Measurements from ENCODE around the gene STAMBPL1.

The STAMBPL1 gene

DNA sequence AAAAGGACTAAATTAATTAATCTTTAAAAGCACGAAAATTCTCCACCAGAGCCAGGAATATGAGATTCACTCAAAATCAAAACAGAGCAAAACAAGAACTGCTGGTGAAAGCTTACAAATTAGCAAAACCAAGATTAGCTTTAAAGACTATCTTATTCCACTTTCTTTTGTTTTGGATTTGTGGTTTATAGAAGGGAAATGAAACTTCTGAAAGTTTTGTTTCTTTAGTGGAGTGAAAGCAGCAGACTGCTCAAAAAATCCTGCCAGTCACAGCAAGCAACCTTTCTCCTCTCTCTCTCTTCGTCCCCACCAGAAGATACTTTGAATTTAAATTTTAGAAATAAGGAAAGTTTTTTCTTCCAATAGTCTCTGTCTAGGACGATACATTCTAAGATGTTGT, 64.8 kb downstream of the STAMBPL1 start:
- Mint-ChIP-seq H3K9me3 (no peaks in the 10 kb centered on the region), H3K4me3 (no peak overlapping the region), H3K27me3 (no peaks in the 10 kb centered on the region), H3K27ac (no peak overlapping the region), H3K36me3 (ENCODE audit: insufficient read depth) (peaks cover 9% of the 10 kb centered on the region), H3K4me1 (ENCODE audit: low read depth in 2 of 2) (peaks cover 0 to 1% of the 10 kb centered on the region in 2 donors)
- DNase-seq (no peak), ATAC-seq (replicated peaks) (no peak)

DNA sequence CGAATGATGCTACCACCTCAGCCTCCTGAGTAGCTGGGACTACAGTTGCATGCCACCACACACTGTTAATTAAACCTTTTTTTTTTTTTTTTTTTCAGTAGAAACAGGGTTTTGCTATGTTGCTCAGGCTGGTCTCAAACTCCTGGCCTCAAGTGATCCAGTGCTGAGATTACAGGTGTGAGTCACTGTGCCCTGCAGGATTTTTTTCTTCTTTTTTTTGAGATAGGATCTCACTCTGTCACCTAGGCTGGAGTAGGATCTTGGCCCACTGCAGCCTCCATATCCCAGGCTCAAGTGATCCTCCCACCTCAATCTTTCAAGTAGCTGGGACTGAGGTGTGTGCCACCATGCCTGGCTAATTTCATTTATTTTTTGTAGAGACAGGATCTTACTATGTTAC, 66.2 kb downstream of the STAMBPL1 start:
- H3K4me3 Mint-ChIP-seq: no peak overlapping the region
- DNase-seq (no peak), ATAC-seq (replicated peaks) (no peak)
- H3K9me3 Mint-ChIP-seq: no peaks in the 10 kb centered on the region
- H3K4me1 Mint-ChIP-seq (ENCODE audit: low read depth in 2 of 2): peaks cover 0 to under 1% of the 10 kb centered on the region in 2 donors
- H3K36me3 Mint-ChIP-seq (ENCODE audit: insufficient read depth): peaks cover 9% of the 10 kb centered on the region
- no peak overlapping the region for H3K27ac Mint-ChIP-seq
- no peaks in the 10 kb centered on the region for H3K27me3 Mint-ChIP-seq

DNA sequence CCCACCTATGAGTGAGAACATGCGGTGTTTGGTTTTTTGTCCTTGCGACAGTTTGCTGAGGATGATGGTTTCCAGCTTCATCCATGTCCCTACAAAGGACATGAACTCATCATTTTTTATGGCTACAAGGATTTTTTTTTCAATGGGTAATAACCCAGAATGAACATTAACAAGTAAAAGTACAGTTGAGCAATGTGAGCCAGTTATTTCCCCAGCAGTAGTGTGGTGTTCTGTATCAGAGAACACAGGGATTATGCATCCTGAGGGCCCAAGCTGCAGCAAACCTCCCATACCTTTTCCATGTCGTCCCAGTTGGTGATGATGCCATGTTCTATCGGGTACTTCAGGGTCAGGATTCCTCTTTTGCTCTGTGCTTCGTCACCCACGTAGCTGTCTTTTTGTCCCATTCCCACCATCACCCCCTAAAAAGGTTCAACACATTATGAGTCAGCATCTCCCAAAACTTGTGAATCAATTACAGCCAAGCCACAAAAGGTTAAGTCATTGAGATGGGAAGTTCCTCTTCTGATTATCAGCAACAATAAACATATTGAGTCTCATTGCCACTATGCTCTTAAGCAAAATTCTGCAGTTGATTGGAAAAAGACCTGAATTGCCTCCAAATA, 67.0 kb downstream of the STAMBPL1 start:
- no peaks in the 10 kb centered on the region for H3K27me3 Mint-ChIP-seq
- DNase-seq (no peak), ATAC-seq (replicated peaks) (no peak)
- H3K9me3 Mint-ChIP-seq: no peaks in the 10 kb centered on the region
- no peak overlapping the region for H3K4me3 Mint-ChIP-seq
- no peaks in the 10 kb centered on the region for H3K4me1 Mint-ChIP-seq (ENCODE audit: low read depth in 2 of 2)
- no peak overlapping the region for H3K27ac Mint-ChIP-seq
- H3K36me3 Mint-ChIP-seq (ENCODE audit: insufficient read depth): peaks cover 7% of the 10 kb centered on the region

- no peak overlapping the region for H3K4me3 Mint-ChIP-seq
- H3K9me3 Mint-ChIP-seq: no peaks in the 10 kb centered on the region
- no peak overlapping the region for H3K27ac Mint-ChIP-seq
- DNase-seq: no peak
- ATAC-seq (replicated peaks): no peak
- peaks cover 0 to 8% of the 10 kb centered on the region in 2 donors for H3K4me1 Mint-ChIP-seq (ENCODE audit: low read depth in 2 of 2)
- peaks cover 3% of the 10 kb centered on the region for H3K36me3 Mint-ChIP-seq (ENCODE audit: insufficient read depth)
- no peaks in the 10 kb centered on the region for H3K27me3 Mint-ChIP-seq
Measured at GRCh38 chr10:88949051-88949450, 69.0 kb downstream of the STAMBPL1 start.

- ATAC-seq (replicated peaks): no peak
- H3K27me3 Mint-ChIP-seq: no peaks in the 10 kb centered on the region
- H3K27ac Mint-ChIP-seq: peak overlapping the region in 1 of 2 donors; percentile 25
- peaks cover 3% of the 10 kb centered on the region for H3K36me3 Mint-ChIP-seq (ENCODE audit: insufficient read depth)
- no peak overlapping the region for H3K4me3 Mint-ChIP-seq
- no peaks in the 10 kb centered on the region for H3K9me3 Mint-ChIP-seq
- DNase-seq: no peak
- H3K4me1 Mint-ChIP-seq (ENCODE audit: low read depth in 2 of 2): peaks cover 0 to 8% of the 10 kb centered on the region in 2 donors
Measured at GRCh38 chr10:88949912-88950837, 70.1 kb downstream of the STAMBPL1 start.

- Mint-ChIP-seq H3K36me3 (ENCODE audit: insufficient read depth) (no peaks in the 10 kb centered on the region), H3K27ac (no peak within 1 kb of the TSS), H3K27me3 (no peaks in the 10 kb centered on the region), H3K4me3 (no peak within 1 kb of the TSS), H3K4me1 (ENCODE audit: low read depth in 2 of 2) (peaks cover 0 to 8% of the 10 kb centered on the region in 2 donors), H3K9me3 (no peaks in the 10 kb centered on the region)
- ATAC-seq (replicated peaks) (no peak), DNase-seq (no peak)
Measured at GRCh38 chr10:88952647-88953111, 72.6 kb downstream of the STAMBPL1 start, which contains the start of gene ACTA2. TSS of gene ACTA2 (minus strand) at chr10:88952773. CDS start at chr10:88948930, 3,843 bp downstream.

DNA sequence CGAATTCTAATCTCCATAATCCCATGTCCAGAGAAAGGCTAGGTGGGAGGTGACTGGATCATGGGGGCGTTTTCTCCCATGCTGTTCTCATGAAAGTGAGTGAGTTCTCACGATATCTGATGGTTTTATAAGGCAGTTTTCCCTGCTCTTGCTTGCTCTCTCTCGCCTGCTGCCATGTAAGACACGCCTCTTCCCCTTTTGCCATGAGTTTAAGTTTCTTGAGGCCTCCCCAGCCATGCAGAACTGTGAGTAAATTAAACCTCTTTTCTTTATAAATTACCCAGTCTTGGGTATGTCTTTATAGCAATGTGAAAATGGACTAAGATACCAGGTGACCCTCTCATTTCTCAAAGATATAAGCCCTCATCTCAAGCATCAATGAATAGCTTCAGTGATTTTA, 73.6 kb downstream of the STAMBPL1 start:
- Mint-ChIP-seq H3K27ac (no peak overlapping the region), H3K36me3 (ENCODE audit: insufficient read depth) (no peaks in the 10 kb centered on the region), H3K9me3 (no peaks in the 10 kb centered on the region), H3K4me3 (no peak overlapping the region), H3K27me3 (no peaks in the 10 kb centered on the region), H3K4me1 (ENCODE audit: low read depth in 2 of 2) (peaks cover 0 to 8% of the 10 kb centered on the region in 2 donors)
- ATAC-seq (replicated peaks): no peak
- DNase-seq: no peak

GRCh38 chr10:88954458-88955083, 74.5 kb downstream of the STAMBPL1 start:
- DNase-seq: no peak
- Mint-ChIP-seq H3K4me3 (no peak overlapping the region), H3K9me3 (no peaks in the 10 kb centered on the region), H3K36me3 (ENCODE audit: insufficient read depth) (no peaks in the 10 kb centered on the region), H3K27me3 (no peaks in the 10 kb centered on the region), H3K27ac (no peak overlapping the region), H3K4me1 (ENCODE audit: low read depth in 2 of 2) (peaks cover 0 to 8% of the 10 kb centered on the region in 2 donors)
- ATAC-seq (replicated peaks): no peak

- H3K27ac Mint-ChIP-seq: peak overlapping the region in 1 of 2 donors; percentile 35
- H3K36me3 Mint-ChIP-seq (ENCODE audit: insufficient read depth): no peaks in the 10 kb centered on the region
- no peak overlapping the region for H3K4me3 Mint-ChIP-seq
Measured at GRCh38 chr10:88957381-88957780, 77.3 kb downstream of the STAMBPL1 start.

GRCh38 chr10:88958721-88959120, 78.7 kb downstream of the STAMBPL1 start:
- DNase-seq: no peak
- Mint-ChIP-seq H3K27me3 (no peaks in the 10 kb centered on the region), H3K4me1 (ENCODE audit: low read depth in 2 of 2) (peaks cover 14 to 19% of the 10 kb centered on the region in 2 donors), H3K27ac (no peak overlapping the region), H3K36me3 (ENCODE audit: insufficient read depth) (no peaks in the 10 kb centered on the region), H3K4me3 (no peak overlapping the region), H3K9me3 (no peaks in the 10 kb centered on the region)
- no peak for ATAC-seq (replicated peaks)

More at GRCh38 chr10:88957381-88957780, 77.3 kb downstream of the STAMBPL1 start:
- ATAC-seq (replicated peaks): no peak
- Mint-ChIP-seq H3K9me3 (no peaks in the 10 kb centered on the region), H3K4me1 (ENCODE audit: low read depth in 2 of 2) (peaks cover 16% of the 10 kb centered on the region in 2 donors), H3K27me3 (no peaks in the 10 kb centered on the region)
- no peak for DNase-seq

DNA sequence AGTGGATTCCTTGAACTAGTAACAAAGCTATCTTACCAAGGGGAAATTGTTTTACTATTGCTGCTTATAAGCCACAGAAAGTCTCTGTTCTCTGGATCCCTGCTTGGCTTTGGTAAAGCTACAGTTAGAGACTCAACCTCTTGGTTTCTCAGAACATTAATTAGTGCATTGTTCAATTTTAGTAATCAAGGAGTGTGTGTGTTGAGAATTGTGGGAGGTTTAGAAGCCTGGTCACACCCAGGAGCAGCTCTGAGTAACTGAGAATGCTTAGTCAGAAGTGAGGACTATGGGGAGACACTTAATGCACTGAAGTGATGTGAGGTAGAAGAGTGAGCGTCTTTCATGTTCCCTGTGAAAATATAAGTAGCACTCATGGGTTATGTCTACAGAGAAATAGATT, 80.8 kb downstream of the STAMBPL1 start:
- ATAC-seq (replicated peaks) (no peak), DNase-seq (no peak)
- Mint-ChIP-seq H3K4me3 (no peak overlapping the region), H3K27ac (no peak overlapping the region), H3K9me3 (no peaks in the 10 kb centered on the region), H3K36me3 (ENCODE audit: insufficient read depth) (no peaks in the 10 kb centered on the region), H3K4me1 (ENCODE audit: low read depth in 2 of 2) (peaks cover 13 to 19% of the 10 kb centered on the region in 2 donors), H3K27me3 (no peaks in the 10 kb centered on the region)

- no peak overlapping the region for H3K4me3 Mint-ChIP-seq
- no peaks in the 10 kb centered on the region for H3K36me3 Mint-ChIP-seq (ENCODE audit: insufficient read depth)
- no peak for ATAC-seq (replicated peaks)
- H3K27ac Mint-ChIP-seq: no peak overlapping the region
- DNase-seq: no peak
- no peaks in the 10 kb centered on the region for H3K9me3 Mint-ChIP-seq
- H3K4me1 Mint-ChIP-seq (ENCODE audit: low read depth in 2 of 2): peaks cover 13 to 19% of the 10 kb centered on the region in 2 donors
- H3K27me3 Mint-ChIP-seq: no peaks in the 10 kb centered on the region
Measured at GRCh38 chr10:88961266-88961665, 81.2 kb downstream of the STAMBPL1 start.

DNA sequence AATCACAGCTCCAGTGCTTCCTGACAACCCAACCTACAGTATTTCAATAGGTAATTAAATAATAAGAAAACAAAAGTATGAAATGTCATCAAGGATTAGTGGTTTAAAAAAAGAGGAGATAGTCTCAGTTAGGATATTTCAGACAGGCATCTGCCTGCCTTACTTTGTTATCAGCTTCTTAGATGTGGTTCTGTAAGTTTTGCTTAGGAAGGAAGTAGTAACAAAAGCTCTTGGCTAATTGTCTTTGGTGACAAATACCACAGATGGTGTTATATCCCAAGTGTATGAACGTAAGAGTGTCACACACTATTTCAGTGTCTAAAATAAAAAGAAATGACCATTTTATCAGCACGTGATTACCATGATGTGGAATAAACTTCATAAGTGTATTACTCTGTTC, 82.3 kb downstream of the STAMBPL1 start:
- ATAC-seq (replicated peaks) (peak; percentile 93), DNase-seq (no peak)
- H3K9me3 Mint-ChIP-seq: no peaks in the 10 kb centered on the region
- H3K4me1 Mint-ChIP-seq (ENCODE audit: low read depth in 2 of 2): peaks cover 13 to 19% of the 10 kb centered on the region in 2 donors
- peak overlapping the region; percentile 39 to 68 for H3K4me3 Mint-ChIP-seq
- no peaks in the 10 kb centered on the region for H3K27me3 Mint-ChIP-seq
- peak overlapping the region; percentile 42 to 85 for H3K27ac Mint-ChIP-seq
- H3K36me3 Mint-ChIP-seq (ENCODE audit: insufficient read depth): peaks cover 2% of the 10 kb centered on the region
